Neural cell (in vitro differentiated cells): ENCODE results near the gene RNLS. TPM values are rescaled to one million over a fixed set of nuclear protein-coding genes. Genes with fewer than 3 reads are reported as not detected.

ENCODE experiments used
- H2AFZ ChIP-seq: fragments of 200-600, 300-800 bp; sonication (generic), shearing (Covaris generic); 2 replicates; pipeline ENCODE4 v1.6.0; 2014; ENCODE audit warnings: low read depth, mild to moderate bottlenecking, antibody characterized with exemption, low read length, moderate library complexity
- H3F3A ChIP-seq: fragments of 200-600 bp; shearing (Covaris generic); 2 replicates; pipeline ENCODE4 v1.6.1; 2016; ENCODE audit warnings: mild to moderate bottlenecking, moderate library complexity, mixed read lengths, antibody characterized with exemption, low read length; ENCODE audit not compliant: insufficient read depth, poor library complexity, severe bottlenecking
- H3K27ac ChIP-seq: fragments of 200-600, 300-800 bp; sonication (generic), shearing (Covaris generic); 2 replicates; pipeline ENCODE4 v1.5.1; 2014; ENCODE audit warnings: mild to moderate bottlenecking, low read length, moderate library complexity
- H3K27me3 ChIP-seq: fragments of 300-800, 200-600 bp; sonication (generic), shearing (Covaris generic); 2 replicates; pipeline ENCODE4 v1.6.0; 2014; ENCODE audit warnings: mild to moderate bottlenecking, low read depth, low read length, moderate library complexity; ENCODE audit not compliant: insufficient read depth
- H3K36me3 ChIP-seq: fragments of 300-800, 200-600 bp; sonication (generic), shearing (Covaris generic); 2 replicates; pipeline ENCODE4 v1.5.1; 2014; ENCODE audit warnings: mild to moderate bottlenecking, antibody characterized with exemption, low read length, moderate library complexity; ENCODE audit not compliant: insufficient read depth
- H3K4me2 ChIP-seq: fragments of 300-800, 200-600 bp; sonication (generic), shearing (Covaris generic); 2 replicates; pipeline ENCODE4 v1.6.0; 2014; ENCODE audit warnings: mild to moderate bottlenecking, low read length
- H3K4me3 ChIP-seq: fragments of 300-800, 200-600 bp; sonication (generic), shearing (Covaris generic); 2 replicates; pipeline ENCODE4 v1.5.1; 2014; ENCODE audit warnings: mild to moderate bottlenecking, low read length, moderate library complexity
- H3K79me2 ChIP-seq: fragments of 200-600 bp; shearing (Covaris generic); replicated peaks from 2 replicates; pipeline ENCODE4 v1.6.0; 2014; ENCODE audit warnings: mild to moderate bottlenecking, low read length, moderate library complexity; ENCODE audit not compliant: insufficient read depth
- H3K9ac ChIP-seq: fragments of 300-800, 200-600 bp; sonication (generic), shearing (Covaris generic); 2 replicates; pipeline ENCODE4 v1.6.1; 2016; ENCODE audit warnings: mild to moderate bottlenecking, low read length, mixed read lengths
- H3K9me2 ChIP-seq: fragments of 200-600 bp; shearing (Covaris generic); 2 replicates; pipeline ENCODE4 v1.6.1; 2016; ENCODE audit warnings: mild to moderate bottlenecking, low read length, mixed read lengths; ENCODE audit not compliant: insufficient read depth
- H3K9me3 ChIP-seq: fragments of 200-600, 300-800 bp; sonication (generic), shearing (Covaris generic); 2 replicates; pipeline ENCODE4 v1.6.1; 2016; ENCODE audit warnings: mild to moderate bottlenecking, mixed run types, low read length, moderate library complexity, mixed read lengths
- H4K20me1 ChIP-seq: fragments of 200-600 bp; shearing (Covaris generic); 2 replicates; pipeline ENCODE4 v1.6.1; 2016; ENCODE audit warnings: mild to moderate bottlenecking, mixed run types; ENCODE audit not compliant: insufficient read depth
- CTCF ChIP-seq: fragments of 450-650 bp; IDR thresholded peaks from 2 replicates; pipeline ENCODE4 v1.5.1; 2014; ENCODE audit warnings: antibody characterized with exemption, mild to moderate bottlenecking, moderate library complexity; ENCODE audit not compliant: poor library complexity, severe bottlenecking
- EP300 ChIP-seq: fragments of 450-650 bp; conservative IDR thresholded peaks from 2 replicates; pipeline ENCODE4 v1.6.1; 2014; ENCODE audit warnings: antibody characterized with exemption, mild to moderate bottlenecking, moderate library complexity; ENCODE audit not compliant: poor library complexity, severe bottlenecking
- EZH2 ChIP-seq: fragments of 200-600, 300-800 bp; shearing (Covaris generic), sonication (generic); IDR thresholded peaks from 2 replicates; pipeline ENCODE4 v1.6.1; 2014; ENCODE audit warnings: antibody characterized with exemption, low read length, borderline replicate concordance, mild to moderate bottlenecking; ENCODE audit not compliant: insufficient read depth, poor library complexity, severe bottlenecking
- MXI1 ChIP-seq: fragments of 450-650 bp; conservative IDR thresholded peaks from 2 replicates; pipeline ENCODE4 v1.6.1; 2014; ENCODE audit warnings: antibody characterized with exemption, mild to moderate bottlenecking; ENCODE audit not compliant: poor library complexity, severe bottlenecking
- POLR2AphosphoS5 ChIP-seq: IDR thresholded peaks from 2 replicates; pipeline ENCODE4 v1.6.1; 2012
- RAD21 ChIP-seq: fragments of 450-650 bp; conservative IDR thresholded peaks from 2 replicates; pipeline ENCODE4 v1.6.1; 2014; ENCODE audit warnings: antibody characterized with exemption, mild to moderate bottlenecking, moderate library complexity
- REST ChIP-seq: IDR thresholded peaks from 2 replicates; pipeline ENCODE4 v1.6.1; 2012; ENCODE audit warnings: borderline replicate concordance
- SMC3 ChIP-seq: fragments of 450-650 bp; conservative IDR thresholded peaks from 2 replicates; pipeline ENCODE4 v1.6.1; 2014; ENCODE audit warnings: antibody characterized with exemption, mild to moderate bottlenecking, moderate library complexity; ENCODE audit not compliant: poor library complexity
- TAF1 ChIP-seq: IDR thresholded peaks from 2 replicates; pipeline ENCODE4 v1.6.1; 2012; ENCODE audit warnings: low read depth
- polyA plus RNA-seq: library from polyadenylated mRNA; depleted of rRNA; stranded (reverse); fragments of >200 nt; gene quantifications from 2 replicates; pipeline ENCODE4 v1.2.3, GENCODE V29; 2014

The RNLS gene
- polyA plus RNA-seq, 1 donor from 2014 or later = 0.20 TPM

GRCh38 chr10:88232029-88232895 lies 350.9 kb downstream of the RNLS start:
- Histone ChIP-seq H3K4me2 (no peak overlapping the region), H3K9ac (no peak overlapping the region), H3K9me3 (no peaks in the 10 kb centered on the region), H3K27ac (no peak overlapping the region), H2AFZ (no peak overlapping the region), H4K20me1 (no peaks in the 10 kb centered on the region), H3K27me3 (no peaks in the 10 kb centered on the region), H3F3A (no peaks in the 10 kb centered on the region), H3K79me2 (no peaks in the 10 kb centered on the region), H3K9me2 (no peaks in the 10 kb centered on the region), H3K36me3 (no peaks in the 10 kb centered on the region), H3K4me3 (no peak overlapping the region)
- no peak for TF ChIP-seq REST
- TF ChIP-seq EZH2 = no peak
- no peak for TF ChIP-seq MXI1
- TF ChIP-seq EP300 = no peak
- no peak for TF ChIP-seq RAD21
- TF ChIP-seq CTCF = no peak
- TF ChIP-seq TAF1 = no peak
- no peak for TF ChIP-seq SMC3
- TF ChIP-seq POLR2AphosphoS5 = no peak

- Histone ChIP-seq H3K9me2 (no peaks in the 10 kb centered on the region), H3K4me2 (no peak overlapping the region), H3K27ac (no peak overlapping the region), H3K36me3 (no peaks in the 10 kb centered on the region), H3F3A (no peaks in the 10 kb centered on the region), H4K20me1 (no peaks in the 10 kb centered on the region), H3K9ac (no peak overlapping the region), H3K79me2 (no peaks in the 10 kb centered on the region), H3K9me3 (no peaks in the 10 kb centered on the region), H2AFZ (no peak overlapping the region), H3K27me3 (no peaks in the 10 kb centered on the region), H3K4me3 (no peak overlapping the region)
- no peak for TF ChIP-seq REST
- no peak for TF ChIP-seq POLR2AphosphoS5
- TF ChIP-seq CTCF = no peak
- no peak for TF ChIP-seq EZH2
- no peak for TF ChIP-seq RAD21
- TF ChIP-seq TAF1 = no peak
- no peak for TF ChIP-seq EP300
- no peak for TF ChIP-seq MXI1
- no peak for TF ChIP-seq SMC3
These were observed 352.9 kb downstream of the RNLS start for GRCh38 chr10:88230251-88230650.
